ENCODE data around the gene TMEM14A. TPM values are rescaled to one million over a fixed set of nuclear protein-coding genes. Genes with fewer than 3 reads are reported as not detected.
A peak's percentile ranks its signal among the peaks of the same experiment; 100 is the strongest.

TMEM14A gene
- total and polyA plus RNA-seq, 9 of the 15 experiments (the other 6 are each of a cell fraction or from before 2014, with no cell fraction given): 3.5 to 43.3 (median 8.5) TPM

GRCh38 chr6:52642368-52642767, 28.5 kb upstream of the TMEM14A start (continued):
- TF ChIP-seq, protein P1, sequence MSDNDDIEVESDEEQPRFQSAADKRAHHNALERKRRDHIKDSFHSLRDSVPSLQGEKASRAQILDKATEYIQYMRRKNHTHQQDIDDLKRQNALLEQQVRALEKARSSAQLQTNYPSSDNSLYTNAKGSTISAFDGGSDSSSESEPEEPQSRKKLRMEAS (CRISPR knock-in tag; IDR thresholded peaks at IDR 0.05): no peak
- no peak for TF ChIP-seq GMEB1 (CRISPR knock-in tag; IDR thresholded peaks at IDR 0.05)
- no peak for TF ChIP-seq ZNF561 (CRISPR knock-in tag; conservative IDR thresholded peaks at IDR 0.05)
- TF ChIP-seq BRD4 (IDR thresholded peaks at IDR 0.05): no peak
- TF ChIP-seq ZSCAN32 (CRISPR knock-in tag; IDR thresholded peaks at IDR 0.05): no peak
- no peak for TF ChIP-seq ZNF174 (CRISPR knock-in tag; IDR thresholded peaks at IDR 0.05)
- TF ChIP-seq ZNF253 (CRISPR knock-in tag; conservative IDR thresholded peaks at IDR 0.05): no peak

DNA sequence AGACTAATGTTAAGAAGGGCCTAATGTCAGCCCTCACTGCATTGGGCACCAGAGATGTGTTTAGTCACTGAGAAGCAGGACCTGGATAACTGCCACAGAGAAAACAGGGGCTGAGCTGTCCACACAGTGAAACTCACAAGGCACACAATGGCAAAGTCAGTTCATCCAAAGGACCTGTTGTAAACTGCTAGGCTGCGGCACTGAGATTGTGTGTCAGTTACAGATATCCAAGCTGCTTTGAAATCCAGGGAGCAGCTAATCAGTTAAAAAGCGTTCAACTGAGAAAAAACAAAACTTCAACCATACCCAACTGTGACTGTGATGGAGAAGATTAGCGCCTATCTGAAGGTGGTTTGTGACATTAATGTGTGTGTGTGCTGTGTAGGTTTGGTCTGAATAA, 27.8 kb upstream of the TMEM14A start:
- Histone ChIP-seq H4K20me1 (replicated peaks; ENCODE audit: control insufficient read depth, insufficient read depth, low read length) (no peaks in the 10 kb centered on the region), H3K36me3 (ENCODE audit: control insufficient read depth, insufficient read depth, low read length) (no peaks in the 10 kb centered on the region), H3K79me2 (ENCODE audit: control insufficient read depth, insufficient read depth, low read length) (no peaks in the 10 kb centered on the region), H3K4me2 (ENCODE audit: insufficient read depth, low read length) (no peak overlapping the region), H3K9ac (ENCODE audit: insufficient read depth in 1 of 2, low read depth in 2 of 2, low read length in 2 of 2) (no peak overlapping the region), H3K27ac (ENCODE audit: extremely low read depth, low read depth, low read length) (no peak overlapping the region), H2AFZ (ENCODE audit: low read depth, low read length) (peak overlapping the region; percentile 7), H3K27me3 (ENCODE audit: control insufficient read depth in 2 of 2, insufficient read depth in 2 of 2, low read length in 2 of 2) (no peaks in the 10 kb centered on the region), H3K4me3 (no peak overlapping the region), H3K4me1 (replicated peaks in 1 of 2; ENCODE audit: control insufficient read depth in 2 of 2, insufficient read depth in 2 of 2, low read length in 2 of 2) (peaks cover 9 to 35% of the 10 kb centered on the region in 2 experiments), H3K9me3 (replicated peaks; ENCODE audit: control insufficient read depth, insufficient read depth, low read depth, low read length) (no peaks in the 10 kb centered on the region), H3K9me1 (ENCODE audit: control insufficient read depth, insufficient read depth, low read length) (no peaks in the 10 kb centered on the region)
- WGBS (ENCODE audit: insufficient coverage, low coverage, missing lambda C conversion rate): 0% methylated on average over 3 of the region's 3 CpGs
- ChIA-PET POLR2A (interaction anchor here (0.6 to 2.7 kb wide), 3 partner anchors 8 to 66 kb away, joined by 3 to 11 read pairs (median 3); no protein-coding TSS in a partner anchor), CTCF (ENCODE audit: low intra/inter-chr PET ratio) (no interaction called here)
- DNase-seq (ENCODE audit: extremely low read depth in 1 of 4, low spot score in 3 of 4) (peak in 2 of 4 experiments; percentile 30 to 74), ATAC-seq (peak; percentile 71), FAIRE-seq (peak; percentile 89)
- BruUV-seq (replicated peaks): no TSS peak
- intact Hi-C loops (cut with micrococcal nuclease) (loop anchor here (5.0 kb wide), 1 partner anchor 46 kb away; no protein-coding TSS in a partner anchor), in situ Hi-C loops (cut with MboI) (no loop called here)
- no peak for TF ChIP-seq TFAM (CRISPR knock-in tag; conservative IDR thresholded peaks at IDR 0.05)
- no peak for TF ChIP-seq CTBP1 (IDR thresholded peaks at IDR 0.05; ENCODE audit: borderline replicate concordance)
- TF ChIP-seq MTA3 (IDR thresholded peaks at IDR 0.05; ENCODE audit: borderline replicate concordance): 0 out of 2 replicates have a peak, but pooled peaks have one; percentile 9
- TF ChIP-seq RCOR1 (IDR thresholded peaks at IDR 0.05; ENCODE audit: borderline replicate concordance in 1 of 2, low read depth in 2 of 2, low read length in 2 of 2): peak; percentile 42 to 79; a peak in 3 of 4 replicates
- TF ChIP-seq HMBOX1 (IDR thresholded peaks at IDR 0.05): peak; percentile 83
- TF ChIP-seq TEAD1 (CRISPR knock-in tag; IDR thresholded peaks at IDR 0.05): no peak
- TF ChIP-seq, protein P2, sequence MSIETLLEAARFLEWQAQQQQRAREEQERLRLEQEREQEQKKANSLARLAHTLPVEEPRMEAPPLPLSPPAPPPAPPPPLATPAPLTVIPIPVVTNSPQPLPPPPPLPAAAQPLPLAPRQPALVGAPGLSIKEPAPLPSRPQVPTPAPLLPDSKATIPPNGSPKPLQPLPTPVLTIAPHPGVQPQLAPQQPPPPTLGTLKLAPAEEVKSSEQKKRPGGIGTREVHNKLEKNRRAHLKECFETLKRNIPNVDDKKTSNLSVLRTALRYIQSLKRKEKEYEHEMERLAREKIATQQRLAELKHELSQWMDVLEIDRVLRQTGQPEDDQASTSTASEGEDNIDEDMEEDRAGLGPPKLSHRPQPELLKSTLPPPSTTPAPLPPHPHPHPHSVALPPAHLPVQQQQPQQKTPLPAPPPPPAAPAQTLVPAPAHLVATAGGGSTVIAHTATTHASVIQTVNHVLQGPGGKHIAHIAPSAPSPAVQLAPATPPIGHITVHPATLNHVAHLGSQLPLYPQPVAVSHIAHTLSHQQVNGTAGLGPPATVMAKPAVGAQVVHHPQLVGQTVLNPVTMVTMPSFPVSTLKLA (conservative IDR thresholded peaks at IDR 0.05): 0 out of 4 replicates have a peak, but pooled peaks of 1 of the 2 experiments have one; percentile 21
- 0 out of 2 replicates have a peak, but pooled peaks have one; percentile 27 for TF ChIP-seq POLR2AphosphoS5 (IDR thresholded peaks at IDR 0.05; ENCODE audit: control insufficient read depth, insufficient read depth, low read depth, low read length)
- no peak for TF ChIP-seq RUNX1 (IDR thresholded peaks at IDR 0.05; ENCODE audit: low read depth)
- TF ChIP-seq SMAD2 (IDR thresholded peaks at IDR 0.05; ENCODE audit: low read depth, low read length): no peak
- TF ChIP-seq CBFA2T3 (IDR thresholded peaks at IDR 0.05): peak; percentile 88
- peak; percentile 70; the same call in 1 of the 2 replicates for TF ChIP-seq NCOR1 (IDR thresholded peaks at IDR 0.05)

Measured in K562 (cell line).